ENCODE data around the gene IL12RB2. TPM values are rescaled to one million over a fixed set of nuclear protein-coding genes. Genes with fewer than 3 reads are reported as not detected.

The IL12RB2 gene
- total and polyA plus RNA-seq, 2 experiments from 2014 or later, result 0.12 TPM; not detected in 1

DNA sequence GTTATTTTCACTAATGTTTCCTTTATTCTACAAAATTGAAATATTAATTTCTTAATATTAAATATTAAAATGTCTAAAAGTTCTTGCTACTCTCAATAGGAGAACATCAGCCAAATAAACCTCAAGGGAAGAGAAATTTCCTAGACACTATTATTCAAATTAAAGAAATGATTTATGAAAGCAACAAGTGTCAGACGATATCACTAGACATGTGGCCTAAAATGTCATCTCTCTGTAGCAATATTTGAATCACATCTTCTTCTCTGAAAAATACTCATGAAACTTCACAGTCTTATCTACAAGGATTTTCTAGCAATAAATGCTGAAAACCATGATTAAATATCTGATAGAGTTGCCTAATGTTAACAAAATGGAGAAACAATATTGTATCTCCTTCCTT lies 125.1 kb downstream of the IL12RB2 start:
- Histone ChIP-seq H3K27me3 (no peaks in the 10 kb centered on the region), H3K9me3 (ENCODE audit: low read depth) (no peaks in the 10 kb centered on the region), H3K4me3 (no peak overlapping the region), H3K4me1 (ENCODE audit: low read depth) (peaks cover 39% of the 10 kb centered on the region), H3K27ac (no peak overlapping the region), H3K36me3 (no peaks in the 10 kb centered on the region)
- DNase-seq (ENCODE audit: low read depth in 1 of 2, low spot score in 1 of 2), result no peak
- TF ChIP-seq, protein P1, sequence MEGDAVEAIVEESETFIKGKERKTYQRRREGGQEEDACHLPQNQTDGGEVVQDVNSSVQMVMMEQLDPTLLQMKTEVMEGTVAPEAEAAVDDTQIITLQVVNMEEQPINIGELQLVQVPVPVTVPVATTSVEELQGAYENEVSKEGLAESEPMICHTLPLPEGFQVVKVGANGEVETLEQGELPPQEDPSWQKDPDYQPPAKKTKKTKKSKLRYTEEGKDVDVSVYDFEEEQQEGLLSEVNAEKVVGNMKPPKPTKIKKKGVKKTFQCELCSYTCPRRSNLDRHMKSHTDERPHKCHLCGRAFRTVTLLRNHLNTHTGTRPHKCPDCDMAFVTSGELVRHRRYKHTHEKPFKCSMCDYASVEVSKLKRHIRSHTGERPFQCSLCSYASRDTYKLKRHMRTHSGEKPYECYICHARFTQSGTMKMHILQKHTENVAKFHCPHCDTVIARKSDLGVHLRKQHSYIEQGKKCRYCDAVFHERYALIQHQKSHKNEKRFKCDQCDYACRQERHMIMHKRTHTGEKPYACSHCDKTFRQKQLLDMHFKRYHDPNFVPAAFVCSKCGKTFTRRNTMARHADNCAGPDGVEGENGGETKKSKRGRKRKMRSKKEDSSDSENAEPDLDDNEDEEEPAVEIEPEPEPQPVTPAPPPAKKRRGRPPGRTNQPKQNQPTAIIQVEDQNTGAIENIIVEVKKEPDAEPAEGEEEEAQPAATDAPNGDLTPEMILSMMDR (IDR thresholded peaks at IDR 0.05; ENCODE audit: low read depth, low read length), result no peak

DNA sequence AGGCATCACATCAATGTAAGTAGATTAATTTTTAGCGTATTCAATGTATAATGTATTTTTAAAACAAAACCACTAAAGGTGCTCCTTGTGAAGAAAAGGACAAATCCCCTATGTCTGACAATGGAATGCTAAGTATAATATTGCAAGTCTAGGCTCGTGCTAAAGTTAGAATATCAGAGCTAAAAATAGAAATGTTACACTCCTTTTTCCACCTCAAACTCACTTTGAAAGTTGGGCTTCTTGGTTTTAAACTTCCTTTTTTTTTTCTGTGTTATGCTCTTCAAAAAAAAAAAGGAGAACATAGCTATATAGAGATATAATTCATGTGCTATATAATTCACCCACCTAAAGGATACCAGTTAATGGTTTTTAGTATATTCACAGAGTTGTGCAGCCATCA lies 126.2 kb downstream of the IL12RB2 start:
- H3K27me3 ChIP-seq, result no peaks in the 10 kb centered on the region
- peaks cover 41% of the 10 kb centered on the region for H3K4me1 ChIP-seq (ENCODE audit: low read depth)
- H3K4me3 ChIP-seq, result no peak overlapping the region
- TF ChIP-seq, protein P1 (IDR thresholded peaks at IDR 0.05; ENCODE audit: low read depth, low read length), result no peak
- H3K36me3 ChIP-seq, result no peaks in the 10 kb centered on the region
- peak overlapping the region; percentile 15 for H3K27ac ChIP-seq
- no peak for DNase-seq (ENCODE audit: low read depth in 1 of 2, low spot score in 1 of 2)
- H3K9me3 ChIP-seq (ENCODE audit: low read depth), result no peaks in the 10 kb centered on the region

DNA sequence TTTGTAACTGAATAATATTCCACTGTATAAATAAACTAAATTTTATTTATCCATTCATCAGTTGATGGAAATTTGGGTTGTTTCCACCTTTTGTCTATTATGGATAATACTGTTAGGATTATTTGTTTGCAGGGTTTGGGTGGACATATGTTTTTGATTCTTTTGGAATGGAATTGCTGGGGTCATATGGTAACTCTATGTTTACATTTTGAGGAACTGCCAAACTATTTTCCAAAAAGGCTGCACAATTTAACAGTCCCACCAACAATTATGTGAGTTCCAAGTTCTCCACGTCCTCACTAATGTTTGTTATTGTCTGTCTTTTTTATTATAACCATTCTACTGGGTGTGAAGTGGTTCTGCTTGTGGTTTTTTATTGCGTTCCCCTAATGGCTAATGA lies 126.8 kb downstream of the IL12RB2 start:
- H3K4me3 ChIP-seq, result no peak overlapping the region
- no peak for DNase-seq (ENCODE audit: low read depth in 1 of 2, low spot score in 1 of 2)
- H3K9me3 ChIP-seq (ENCODE audit: low read depth), result no peaks in the 10 kb centered on the region
- H3K4me1 ChIP-seq (ENCODE audit: low read depth), result peaks cover 48% of the 10 kb centered on the region
- H3K27me3 ChIP-seq, result no peaks in the 10 kb centered on the region
- TF ChIP-seq, protein P1 (IDR thresholded peaks at IDR 0.05; ENCODE audit: low read depth, low read length), result no peak
- H3K27ac ChIP-seq, result no peak overlapping the region
- no peaks in the 10 kb centered on the region for H3K36me3 ChIP-seq

DNA sequence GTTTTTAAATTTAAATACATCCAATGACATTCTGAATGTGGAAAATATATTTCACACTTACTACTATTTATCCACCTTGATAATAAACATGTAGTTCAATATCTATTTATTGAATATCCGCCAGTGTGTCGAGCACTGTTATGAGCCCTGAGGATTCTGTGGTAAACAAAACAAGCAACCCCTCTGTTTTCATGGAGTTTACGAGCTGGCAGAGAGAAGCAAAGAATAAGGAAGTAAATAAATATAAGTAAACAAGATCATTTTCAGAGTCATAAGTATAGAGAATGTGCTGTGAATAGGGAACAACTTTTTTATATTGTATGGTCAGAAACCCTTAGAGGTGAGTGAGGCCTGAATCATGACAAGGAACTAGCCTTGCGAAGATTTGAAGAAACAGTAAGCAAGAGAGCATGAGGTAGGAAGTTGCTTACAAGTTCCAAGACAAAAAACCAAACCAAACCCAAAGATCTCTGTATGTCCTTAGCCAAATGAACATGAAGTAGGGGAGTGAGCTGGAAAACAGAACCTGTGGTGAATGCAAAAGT lies 128.9 kb downstream of the IL12RB2 start:
- Histone ChIP-seq H3K27ac (no peak overlapping the region), H3K9me3 (ENCODE audit: low read depth) (no peaks in the 10 kb centered on the region), H3K4me3 (no peak overlapping the region), H3K36me3 (no peaks in the 10 kb centered on the region), H3K4me1 (ENCODE audit: low read depth) (peaks cover 58% of the 10 kb centered on the region), H3K27me3 (no peaks in the 10 kb centered on the region)
- TF ChIP-seq, protein P1 (IDR thresholded peaks at IDR 0.05; ENCODE audit: low read depth, low read length), result no peak
- DNase-seq (ENCODE audit: low read depth in 1 of 2, low spot score in 1 of 2), result no peak

DNA sequence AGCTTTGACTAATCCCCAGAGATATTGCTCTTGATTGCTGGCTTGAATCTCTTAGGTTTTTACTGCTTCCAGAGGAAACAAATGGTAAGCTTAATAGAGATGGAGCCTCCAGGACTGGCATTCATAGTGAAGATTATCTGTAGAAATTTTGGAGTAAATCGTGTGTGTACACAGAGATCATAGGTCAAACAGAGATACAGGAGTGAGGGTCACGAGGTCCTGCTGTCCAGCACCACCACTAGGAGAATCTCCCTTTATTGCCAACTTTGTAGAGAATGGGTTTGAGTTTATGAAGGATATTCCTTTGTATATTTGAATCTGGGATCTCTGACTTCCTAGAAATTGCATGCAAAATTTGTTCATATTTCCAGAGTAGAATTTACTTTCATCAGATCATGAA lies 130.3 kb downstream of the IL12RB2 start:
- DNase-seq (ENCODE audit: low read depth in 1 of 2, low spot score in 1 of 2), result no peak
- Histone ChIP-seq H3K27me3 (no peaks in the 10 kb centered on the region), H3K27ac (no peak overlapping the region), H3K9me3 (ENCODE audit: low read depth) (no peaks in the 10 kb centered on the region), H3K4me3 (no peak overlapping the region), H3K4me1 (ENCODE audit: low read depth) (peaks cover 49% of the 10 kb centered on the region), H3K36me3 (no peaks in the 10 kb centered on the region)
- TF ChIP-seq, protein P1 (IDR thresholded peaks at IDR 0.05; ENCODE audit: low read depth, low read length), result no peak
